Esophagus squamous epithelium (tissue), 4 donors: ENCODE measurements around the gene PXDC1.

ENCODE experiments used
- CTCF ChIP-seq, 6 experiments: fragments of 450-650 bp in 4 of 6; fragments of 200-600 bp in 2 of 6; sonication (generic) in 2 of 6; IDR thresholded peaks; one replicate each; pipeline ENCODE4 v1.5.1; 2016 to 2019; ENCODE audit warnings: antibody characterized with exemption in 6 of 6, mild to moderate bottlenecking in 4 of 6, moderate library complexity in 4 of 6
- POLR2A ChIP-seq, 4 donors: fragments of 450-650 bp; IDR thresholded peaks; one replicate each; pipeline ENCODE4 v1.6.1; 2017; ENCODE audit warnings: antibody characterized with exemption in 4 of 4, mild to moderate bottlenecking in 4 of 4, moderate library complexity in 3 of 4

DNA sequence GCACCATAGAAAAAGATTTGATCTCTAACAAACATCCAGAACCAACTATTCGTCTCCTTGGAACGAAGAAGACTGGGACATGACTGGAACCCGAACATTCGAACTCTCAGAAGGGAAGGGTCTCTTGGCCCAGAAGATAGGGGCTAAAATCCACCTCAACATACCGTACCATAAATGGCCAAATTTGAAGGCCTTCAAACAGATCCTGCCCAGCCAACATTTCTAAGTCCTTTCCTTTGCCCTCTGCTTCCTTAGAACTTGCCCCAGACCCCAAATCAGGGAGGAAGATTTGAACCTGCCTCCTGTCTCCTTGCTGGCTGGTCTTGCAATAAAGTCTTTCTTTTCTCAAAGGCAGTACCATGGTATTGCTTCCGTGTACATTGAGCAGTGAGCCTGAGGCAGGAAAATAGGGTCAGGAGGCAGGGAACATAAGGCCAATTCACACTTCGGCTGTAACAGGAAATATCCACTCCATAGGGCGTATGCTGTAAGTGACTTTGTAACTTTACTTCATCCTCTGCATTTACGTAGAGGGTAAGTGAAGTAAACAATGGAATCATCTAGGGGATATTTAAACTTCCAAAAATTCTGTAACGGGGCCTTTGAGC is 1.8 kb upstream of the PXDC1 start:
- TF ChIP-seq CTCF (IDR thresholded peaks at IDR 0.05), result no peak
- TF ChIP-seq POLR2A (IDR thresholded peaks at IDR 0.05), result no peak
